ENCODE measurements around the gene PBOV1. TPM values are rescaled to one million over a fixed set of nuclear protein-coding genes. Genes with fewer than 3 reads are reported as not detected.

Gene PBOV1
- total RNA-seq, 1 donor from 2014 or later = not detected

GRCh38 chr6:138206862-138207261 lies 11.4 kb downstream of the PBOV1 start:
- no peaks in the 10 kb centered on the region for H3K27me3 ChIP-seq
- intact Hi-C loops (cut with DNase I) = no loop called here
- no peaks in the 10 kb centered on the region for H3K36me3 ChIP-seq
- no peak for TF ChIP-seq POLR2A (IDR thresholded peaks at IDR 0.05)
- no peak for TF ChIP-seq POLR2AphosphoS5 (IDR thresholded peaks at IDR 0.05; ENCODE audit: insufficient read depth in 1 of 2, low read depth in 1 of 2)
- no peak for TF ChIP-seq CTCF (IDR thresholded peaks at IDR 0.05)
- no peak overlapping the region for H3K4me3 ChIP-seq
- H3K9me3 ChIP-seq = no peaks in the 10 kb centered on the region
- H3K27ac ChIP-seq = no peak overlapping the region
- no peak for DNase-seq (ENCODE audit: extremely low spot score in 2 of 2)
- no peaks in the 10 kb centered on the region for H3K4me1 ChIP-seq

- Histone ChIP-seq H3K27me3 (no peaks in the 10 kb centered on the region), H3K4me3 (no peak overlapping the region), H3K36me3 (no peaks in the 10 kb centered on the region), H3K9me3 (no peaks in the 10 kb centered on the region), H3K27ac (no peak overlapping the region), H3K4me1 (no peaks in the 10 kb centered on the region)
- TF ChIP-seq CTCF (IDR thresholded peaks at IDR 0.05) (no peak), POLR2A (IDR thresholded peaks at IDR 0.05) (no peak), POLR2AphosphoS5 (IDR thresholded peaks at IDR 0.05; ENCODE audit: insufficient read depth in 1 of 2, low read depth in 1 of 2) (no peak)
- intact Hi-C loops (cut with DNase I) = no loop called here
- DNase-seq (ENCODE audit: extremely low spot score in 2 of 2) = no peak
Observed at GRCh38 chr6:138205437-138206094, 12.7 kb downstream of the PBOV1 start.

- intact Hi-C loops (cut with DNase I) = no loop called here
- no peaks in the 10 kb centered on the region for H3K36me3 ChIP-seq
- no peaks in the 10 kb centered on the region for H3K27me3 ChIP-seq
- no peaks in the 10 kb centered on the region for H3K4me1 ChIP-seq
- H3K9me3 ChIP-seq = no peaks in the 10 kb centered on the region
- no peak for DNase-seq (ENCODE audit: extremely low spot score in 2 of 2)
- TF ChIP-seq POLR2A (IDR thresholded peaks at IDR 0.05) = no peak
- TF ChIP-seq POLR2AphosphoS5 (IDR thresholded peaks at IDR 0.05; ENCODE audit: insufficient read depth in 1 of 2, low read depth in 1 of 2) = no peak
- no peak for TF ChIP-seq CTCF (IDR thresholded peaks at IDR 0.05)
- H3K4me3 ChIP-seq = no peak overlapping the region
- no peak overlapping the region for H3K27ac ChIP-seq
Observed at GRCh38 chr6:138204792-138205384, 13.4 kb downstream of the PBOV1 start.

GRCh38 chr6:138204303-138204702 lies 14.0 kb downstream of the PBOV1 start:
- H3K4me3 ChIP-seq = no peak overlapping the region
- TF ChIP-seq POLR2A (IDR thresholded peaks at IDR 0.05) (no peak), POLR2AphosphoS5 (IDR thresholded peaks at IDR 0.05; ENCODE audit: insufficient read depth in 1 of 2, low read depth in 1 of 2) (no peak), CTCF (IDR thresholded peaks at IDR 0.05) (no peak)

GRCh38 chr6:138203315-138203714 lies 15.0 kb downstream of the PBOV1 start:
- H3K9me3 ChIP-seq = no peaks in the 10 kb centered on the region
- H3K4me1 ChIP-seq = no peaks in the 10 kb centered on the region
- H3K4me3 ChIP-seq = no peak overlapping the region
- TF ChIP-seq POLR2A (IDR thresholded peaks at IDR 0.05) = no peak
- no peak for TF ChIP-seq POLR2AphosphoS5 (IDR thresholded peaks at IDR 0.05; ENCODE audit: insufficient read depth in 1 of 2, low read depth in 1 of 2)
- TF ChIP-seq CTCF (IDR thresholded peaks at IDR 0.05) = no peak
- no peak for DNase-seq (ENCODE audit: extremely low spot score in 2 of 2)
- no peaks in the 10 kb centered on the region for H3K36me3 ChIP-seq
- H3K27ac ChIP-seq = no peak overlapping the region
- H3K27me3 ChIP-seq = no peaks in the 10 kb centered on the region
- intact Hi-C loops (cut with DNase I) = no loop called here

More at GRCh38 chr6:138204303-138204702, 14.0 kb downstream of the PBOV1 start:
- H3K27ac ChIP-seq = no peak overlapping the region
- intact Hi-C loops (cut with DNase I) = no loop called here
- no peak for DNase-seq (ENCODE audit: extremely low spot score in 2 of 2)
- H3K4me1 ChIP-seq = no peaks in the 10 kb centered on the region
- no peaks in the 10 kb centered on the region for H3K36me3 ChIP-seq
- H3K27me3 ChIP-seq = no peaks in the 10 kb centered on the region
- no peaks in the 10 kb centered on the region for H3K9me3 ChIP-seq
